Raji (cell line): ENCODE measurements around the gene ESYT1.

ENCODE experiments used
- POLR2A ChIP-seq: IDR thresholded peaks from 2 replicates; pipeline ENCODE4 v1.6.1; 2011; ENCODE audit warnings: low read depth, low read length, control low read depth; ENCODE audit not compliant: insufficient read depth

ESYT1 gene

GRCh38 chr12:56098592-56098991, 29.5 kb upstream of the ESYT1 start:
- TF ChIP-seq POLR2A = no peak

- TF ChIP-seq POLR2A = no peak
These were observed 28.3 kb upstream of the ESYT1 start for GRCh38 chr12:56099787-56100186.

GRCh38 chr12:56101045-56101444, 27.0 kb upstream of the ESYT1 start:
- TF ChIP-seq POLR2A = no peak

DNA sequence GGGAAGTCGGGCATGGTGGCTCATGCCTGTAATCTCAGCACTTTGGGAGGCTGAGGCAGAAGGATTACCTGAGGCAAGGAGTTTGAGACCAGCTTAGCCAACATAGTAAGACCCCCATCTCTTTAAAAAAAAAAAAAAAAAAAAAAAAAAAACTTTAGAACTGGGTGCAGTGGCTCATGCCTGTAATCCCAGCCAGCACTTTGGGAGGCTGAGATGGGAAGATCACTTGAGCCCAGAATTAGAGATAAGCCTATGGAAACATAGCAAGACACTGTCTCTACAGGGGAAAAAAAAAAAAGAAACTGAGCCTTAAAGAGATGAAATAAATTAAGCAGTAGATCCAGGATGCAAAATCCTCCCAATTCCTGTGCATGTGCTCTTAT, 25.4 kb upstream of the ESYT1 start:
- TF ChIP-seq POLR2A = no peak

GRCh38 chr12:56103066-56103711, 24.9 kb upstream of the ESYT1 start:
- no peak for TF ChIP-seq POLR2A

- no peak for TF ChIP-seq POLR2A
These were observed 24.3 kb upstream of the ESYT1 start for GRCh38 chr12:56103823-56104108.

GRCh38 chr12:56104109-56104814, 23.8 kb upstream of the ESYT1 start, which contains the start of gene PA2G4:
PA2G4 (plus strand) TSS chr12:56104559; CDS start chr12:56104738, 179 bp downstream.
- TF ChIP-seq POLR2A = peak; percentile 94

GRCh38 chr12:56104815-56105608, 23.1 kb upstream of the ESYT1 start:
- TF ChIP-seq POLR2A = no peak

GRCh38 chr12:56105609-56105902, 22.5 kb upstream of the ESYT1 start:
- no peak for TF ChIP-seq POLR2A

- TF ChIP-seq POLR2A = no peak
These were observed 20.8 kb upstream of the ESYT1 start for GRCh38 chr12:56107242-56107641.

DNA sequence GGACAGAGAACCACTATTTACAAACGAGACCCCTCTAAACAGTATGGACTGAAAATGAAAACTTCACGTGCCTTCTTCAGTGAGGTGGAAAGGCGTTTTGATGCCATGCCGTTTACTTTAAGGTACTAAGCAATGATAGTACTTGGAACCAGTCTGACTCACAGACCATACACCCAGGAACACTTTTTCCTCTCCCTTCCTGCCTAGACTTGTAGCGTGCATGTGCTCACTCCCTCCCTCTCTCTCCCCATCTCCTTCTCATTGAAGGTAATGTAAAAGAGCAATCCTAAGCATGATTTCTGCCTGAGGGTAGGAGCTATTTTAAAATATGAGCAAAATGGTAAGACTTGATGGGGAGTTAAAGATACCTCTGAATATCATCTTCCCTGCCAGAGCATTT, 17.5 kb upstream of the ESYT1 start:
- TF ChIP-seq POLR2A = no peak

GRCh38 chr12:56114084-56114483, 14.0 kb upstream of the ESYT1 start:
- TF ChIP-seq POLR2A = no peak

GRCh38 chr12:56115329-56115728, 12.7 kb upstream of the ESYT1 start:
- TF ChIP-seq POLR2A = no peak

- TF ChIP-seq POLR2A = peak; percentile 100
These were observed 11.6 kb upstream of the ESYT1 start, which contains the start of gene RPL41 for GRCh38 chr12:56116267-56117081. RPL41 (plus strand) TSS chr12:56116633.

DNA sequence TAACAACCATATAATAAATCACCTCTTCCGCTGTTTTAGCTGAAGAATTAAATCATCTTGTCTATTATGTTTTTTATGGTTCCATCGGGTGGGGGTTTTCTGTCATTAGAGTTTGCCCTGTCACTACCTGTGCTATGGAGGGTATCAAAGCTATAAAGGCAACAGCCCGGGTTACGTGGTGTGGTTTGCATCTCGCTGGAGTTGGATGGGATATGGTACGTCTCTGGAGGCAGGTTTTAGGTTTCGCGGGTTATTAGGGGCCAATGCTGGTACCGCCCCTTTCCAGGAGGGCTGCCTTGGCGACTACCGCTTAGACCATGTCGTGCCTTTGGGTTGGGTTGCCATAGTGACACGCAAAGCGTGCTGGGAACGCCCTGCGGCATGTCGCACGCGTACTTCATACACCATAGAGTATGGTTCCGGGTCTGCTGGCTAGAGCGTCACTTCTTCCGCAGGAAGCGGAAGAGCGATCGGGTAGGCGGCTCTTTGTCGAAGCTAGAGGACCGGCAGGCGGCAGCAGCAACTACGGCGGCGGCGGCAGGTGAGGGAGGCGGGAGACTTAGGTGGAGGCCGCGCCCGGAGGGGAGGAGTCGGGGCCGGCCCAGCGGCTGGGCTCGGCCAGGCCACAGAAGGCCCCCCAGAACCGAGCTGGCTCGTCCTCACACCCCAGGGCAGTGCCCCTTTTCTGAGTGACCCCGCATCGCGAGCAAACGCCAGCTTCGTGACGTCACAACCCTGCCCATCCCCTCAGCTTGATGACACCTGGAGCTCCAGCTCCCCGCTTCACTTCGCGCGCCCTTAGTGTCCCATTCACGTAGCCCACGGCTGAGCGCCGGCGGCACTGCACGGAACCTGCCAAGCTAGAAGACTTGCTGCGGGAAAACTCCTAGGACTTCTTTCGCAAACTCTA, 10.0 kb upstream of the ESYT1 start, which contains the start of gene ZC3H10:
Gene ZC3H10 (plus strand): TSS at position 489 of the 910 bp plus-strand sequence. CDS start 2,297 bp downstream, outside the sequence.
- TF ChIP-seq POLR2A = peak; percentile 100
